DND-41 (cell line): ENCODE data around the gene B4GAT1.

Experiments
- ATAC-seq: fragments of 200-7000 bp; cut with Tn5 transposase; 3 replicates; pipeline ENCODE4 v1.9.1; 2021; ENCODE audit warnings: low read depth; ENCODE audit not compliant: insufficient read depth
- DNase-seq: peaks from one replicate; pipeline ENCODE4 v3.0.0-alpha.2; 2020
- H2AFZ ChIP-seq: 2 replicates; pipeline ENCODE4 v1.6.0; 2012; ENCODE audit warnings: low read depth, low read length
- H3K27ac ChIP-seq: 2 replicates; pipeline ENCODE4 v1.5.1; 2012; ENCODE audit warnings: low read length, inconsistent platforms
- H3K27me3 ChIP-seq: fragments of 200-600 bp; sonication (generic); 2 replicates; pipeline ENCODE4 v1.6.0; 2012; ENCODE audit warnings: low read length, mild to moderate bottlenecking, inconsistent platforms; ENCODE audit not compliant: insufficient read depth, poor library complexity
- H3K36me3 ChIP-seq: 2 replicates; pipeline ENCODE4 v1.5.1; 2012; ENCODE audit warnings: low read length, inconsistent platforms; ENCODE audit not compliant: insufficient read depth
- H3K4me1 ChIP-seq: 2 replicates; pipeline ENCODE4 v1.5.1; 2012; ENCODE audit warnings: mild to moderate bottlenecking, low read length; ENCODE audit not compliant: insufficient read depth
- H3K4me2 ChIP-seq: 2 replicates; pipeline ENCODE4 v1.6.0; 2012; ENCODE audit warnings: mild to moderate bottlenecking, moderate library complexity, low read length, inconsistent platforms; ENCODE audit not compliant: insufficient read depth
- H3K4me3 ChIP-seq, 2 experiments: fragments of 200-600 bp in 1 of 2; shearing (Covaris generic) in 1 of 2; 2 replicates each; pipeline ENCODE4 v1.5.1; 2012 to 2016; ENCODE audit warnings: inconsistent platforms in 2 of 2, low read length in 2 of 2, mild to moderate bottlenecking in 2 of 2, low read depth in 1 of 2, moderate library complexity in 1 of 2
- H3K79me2 ChIP-seq: 2 replicates; pipeline ENCODE4 v1.6.0; 2012; ENCODE audit warnings: low read length, inconsistent platforms; ENCODE audit not compliant: insufficient read depth
- H3K9ac ChIP-seq: 2 replicates; pipeline ENCODE4 v1.6.0; 2012; ENCODE audit warnings: low read depth, mild to moderate bottlenecking, inconsistent platforms, low read length, moderate library complexity
- H3K9me3 ChIP-seq: 2 replicates; pipeline ENCODE4 v1.5.1; 2012; ENCODE audit warnings: low read length, moderate library complexity, mild to moderate bottlenecking, inconsistent platforms; ENCODE audit not compliant: insufficient read depth, severe bottlenecking
- H4K20me1 ChIP-seq: 2 replicates; pipeline ENCODE4 v1.6.0; 2012; ENCODE audit warnings: low read length; ENCODE audit not compliant: insufficient read depth
- CTCF ChIP-seq: IDR thresholded peaks from 2 replicates; pipeline ENCODE4 v1.5.1; 2012; ENCODE audit warnings: borderline replicate concordance, low read length, moderate library complexity, mild to moderate bottlenecking; ENCODE audit not compliant: poor library complexity, severe bottlenecking; ENCODE audit errors: extremely low read depth
- EZH2 ChIP-seq: IDR thresholded peaks from 3 replicates; pipeline ENCODE4 v1.6.1; 2012; ENCODE audit warnings: borderline replicate concordance, low read depth, mild to moderate bottlenecking, moderate library complexity, low read length, inconsistent platforms; ENCODE audit not compliant: severe bottlenecking

B4GAT1 gene

DNA sequence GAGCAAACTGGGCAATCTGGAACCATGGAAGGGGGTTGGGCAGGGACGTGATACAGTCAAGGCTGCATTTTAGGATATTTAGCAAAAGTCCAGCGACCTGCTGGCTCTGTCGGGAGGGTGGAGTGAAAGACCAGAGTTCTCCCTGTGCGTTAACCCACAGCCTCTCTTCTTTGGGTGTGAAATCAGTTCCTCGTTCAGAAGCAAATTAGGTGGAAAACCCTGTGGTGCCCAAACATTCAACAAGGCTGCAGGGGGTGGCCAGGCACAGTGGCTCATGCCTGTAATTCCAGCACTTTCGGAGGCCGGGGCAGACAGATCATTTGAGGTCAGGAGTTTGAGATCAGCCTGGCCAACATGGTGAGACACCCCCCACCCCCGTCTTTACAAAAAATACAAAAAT is 49.8 kb downstream of the B4GAT1 start:
- Histone ChIP-seq H2AFZ (no peak overlapping the region), H3K9me3 (no peaks in the 10 kb centered on the region), H3K27ac (no peak overlapping the region), H3K79me2 (no peaks in the 10 kb centered on the region), H3K9ac (no peak overlapping the region), H4K20me1 (no peaks in the 10 kb centered on the region), H3K4me2 (no peak overlapping the region), H3K27me3 (no peaks in the 10 kb centered on the region), H3K36me3 (no peaks in the 10 kb centered on the region), H3K4me3 (no peak overlapping the region), H3K4me1 (no peaks in the 10 kb centered on the region)
- ATAC-seq (no peak), DNase-seq (no peak)
- TF ChIP-seq CTCF, result no peak
- no peak for TF ChIP-seq EZH2
